ENCODE data around the gene DERL2. TPM values are rescaled to one million over a fixed set of nuclear protein-coding genes. Genes with fewer than 3 reads are reported as not detected.

DERL2 gene
- total and polyA plus RNA-seq, 12 donors, result 25.6 to 165 (median 80.9) TPM

- peak in 1 of 7 donors; percentile 36 for DNase-seq
- TF ChIP-seq CTCF (IDR thresholded peaks at IDR 0.05) (no peak), POLR2A (IDR thresholded peaks at IDR 0.05) (no peak)
- no peak overlapping the region for H3K4me3 ChIP-seq
- H3K36me3 ChIP-seq (replicated peaks in 1 of 2), result no peaks in the 10 kb centered on the region
- H3K4me1 ChIP-seq (replicated peaks in 1 of 2), result no peaks in the 10 kb centered on the region
- H3K27ac ChIP-seq, result no peak overlapping the region
- intact Hi-C loops (cut with DNase I), result no loop called here
- H3K27me3 ChIP-seq, result no peaks in the 10 kb centered on the region
- no peaks in the 10 kb centered on the region for H3K9me3 ChIP-seq (replicated peaks in 1 of 3)
- WGBS, 4 donors, result 76 to 88% (median 83%) methylated on average over 8 of the region's 8 CpGs
Observed at GRCh38 chr17:5509482-5509881, 23.5 kb upstream of the DERL2 start.

- DNase-seq, result peak in 1 of 7 donors; percentile 87
- H3K36me3 ChIP-seq (replicated peaks in 1 of 2), result no peaks in the 10 kb centered on the region
- no peak overlapping the region for H3K4me3 ChIP-seq
- no peaks in the 10 kb centered on the region for H3K27me3 ChIP-seq
- no peaks in the 10 kb centered on the region for H3K9me3 ChIP-seq (replicated peaks in 1 of 3)
- H3K4me1 ChIP-seq (replicated peaks in 1 of 2), result no peaks in the 10 kb centered on the region
- WGBS, 4 donors, result 61 to 74% (median 64%) methylated on average over 4 of the region's 4 CpGs
- intact Hi-C loops (cut with DNase I), result no loop called here
- TF ChIP-seq POLR2A (IDR thresholded peaks at IDR 0.05), result no peak
- no peak overlapping the region for H3K27ac ChIP-seq
Observed at GRCh38 chr17:5508810-5509209, 22.8 kb upstream of the DERL2 start.

- H3K27ac ChIP-seq, result no peak overlapping the region
- no peaks in the 10 kb centered on the region for H3K27me3 ChIP-seq
- H3K4me3 ChIP-seq, result no peak overlapping the region
- no peak for DNase-seq
- H3K4me1 ChIP-seq (replicated peaks in 1 of 2), result peaks cover 0 to under 1% of the 10 kb centered on the region in 2 donors
- no peaks in the 10 kb centered on the region for H3K36me3 ChIP-seq (replicated peaks in 1 of 2)
- intact Hi-C loops (cut with DNase I), result no loop called here
- H3K9me3 ChIP-seq (replicated peaks in 1 of 3), result no peaks in the 10 kb centered on the region
- no peak for TF ChIP-seq POLR2A (IDR thresholded peaks at IDR 0.05)
- TF ChIP-seq CTCF (IDR thresholded peaks at IDR 0.05), result no peak
- WGBS, 4 donors, result 85 to 92% (median 87%) methylated on average over 5 of the region's 5 CpGs
Observed at GRCh38 chr17:5506307-5506706, 20.3 kb upstream of the DERL2 start.

GRCh38 chr17:5502552-5502951, 16.6 kb upstream of the DERL2 start:
- DNase-seq, result no peak

More at GRCh38 chr17:5502552-5502951, 16.6 kb upstream of the DERL2 start:
- Histone ChIP-seq H3K36me3 (replicated peaks in 1 of 2) (no peaks in the 10 kb centered on the region), H3K9me3 (replicated peaks in 1 of 3) (no peaks in the 10 kb centered on the region), H3K27ac (no peak overlapping the region), H3K27me3 (no peaks in the 10 kb centered on the region), H3K4me3 (no peak overlapping the region), H3K4me1 (replicated peaks in 1 of 2) (peaks cover 7 to 13% of the 10 kb centered on the region in 2 donors)
- intact Hi-C loops (cut with DNase I), result no loop called here
- 92 to 95% (median 95%) methylated on average over 4 of the region's 4 CpGs for WGBS, 4 donors
- TF ChIP-seq CTCF (IDR thresholded peaks at IDR 0.05) (no peak), POLR2A (IDR thresholded peaks at IDR 0.05) (no peak)

Data from adrenal gland (tissue), 12 donors.